Smooth muscle cell (in vitro differentiated cells): ENCODE data around the gene GALNT14. TPM values are rescaled to one million over a fixed set of nuclear protein-coding genes. Genes with fewer than 3 reads are reported as not detected.

Experiments
- DNase-seq: peaks from one replicate; lab custom pipeline; 2025; ENCODE audit not compliant: unreplicated experiment; lab: John Stamatoyannopoulos, UW
- H2AFZ ChIP-seq: fragments of 200-600 bp; sonication (generic); 2 replicates; pipeline ENCODE4 v1.6.0; 2016; ENCODE audit warnings: antibody characterized with exemption, low read depth, mild to moderate bottlenecking
- H3F3A ChIP-seq: fragments of 200-600 bp; sonication (generic); 2 replicates; pipeline ENCODE4 v1.6.0; 2017; ENCODE audit warnings: antibody characterized with exemption, low read depth
- H3K27ac ChIP-seq: fragments of 200-600 bp; sonication (generic); 2 replicates; pipeline ENCODE4 v1.5.1; 2016; ENCODE audit warnings: low read depth, mild to moderate bottlenecking
- H3K27me3 ChIP-seq: fragments of 200-600 bp; sonication (generic); 2 replicates; pipeline ENCODE4 v1.6.1; 2016; ENCODE audit warnings: low read depth, mild to moderate bottlenecking
- H3K36me3 ChIP-seq: fragments of 200-600 bp; sonication (generic); 2 replicates; pipeline ENCODE4 v1.5.1; 2016; ENCODE audit warnings: low read depth
- H3K4me1 ChIP-seq: fragments of 200-600 bp; sonication (generic); 2 replicates; pipeline ENCODE4 v1.5.1; 2016; ENCODE audit warnings: low read depth
- H3K4me2 ChIP-seq: fragments of 200-600 bp; sonication (generic); 2 replicates; pipeline ENCODE4 v1.6.0; 2016; ENCODE audit warnings: mild to moderate bottlenecking
- H3K4me3 ChIP-seq: fragments of 200-600 bp; sonication (generic); 2 replicates; pipeline ENCODE4 v1.5.1; 2016; ENCODE audit warnings: mild to moderate bottlenecking
- H3K79me2 ChIP-seq: fragments of 200-600 bp; sonication (generic); 2 replicates; pipeline ENCODE4 v1.6.0; 2016; ENCODE audit warnings: low read depth, mild to moderate bottlenecking
- H3K9ac ChIP-seq: fragments of 200-600 bp; sonication (generic); 2 replicates; pipeline ENCODE4 v1.6.0; 2016; ENCODE audit warnings: low read depth
- H3K9me3 ChIP-seq: fragments of 200-600 bp; sonication (generic); replicated peaks from 2 replicates; pipeline ENCODE4 v1.5.1; 2016; ENCODE audit warnings: low read depth
- H4K20me1 ChIP-seq: fragments of 200-600 bp; sonication (generic); 2 replicates; pipeline ENCODE4 v1.6.0; 2016; ENCODE audit warnings: low read depth
- WGBS: methylation state at CpG from one replicate; pipeline ENCODE4 v1.1.7; 2016; ENCODE audit warnings: low lambda C conversion rate; 5-methylcytosine and 5-hydroxymethylcytosine counted together
- polyA plus RNA-seq: library from polyadenylated mRNA; unstranded; fragments of >200 nt; fragmentation: Nextera tagmentation; extraction: Ambion mirVana; gene quantifications from 2 replicates; pipeline ENCODE4 v1.2.1, GENCODE V29; 2016
- total RNA-seq: library from RNA; depleted of rRNA; stranded (reverse); fragments of >200 nt; gene quantifications from 2 replicates; pipeline ENCODE4 v1.2.3, GENCODE V29; 2014
- TF ChIP-seq, protein P1 (sequence below): fragments of 200-600 bp; sonication (generic); IDR thresholded peaks from 2 replicates; pipeline ENCODE4 v1.5.1; 2017; ENCODE audit warnings: borderline replicate concordance, mild to moderate bottlenecking, antibody characterized with exemption; ENCODE audit not compliant: insufficient read depth, poor library complexity, severe bottlenecking

The GALNT14 gene
- total and polyA plus RNA-seq, 2 experiments from 2014 or later = 0.63 to 1.0 TPM

DNA sequence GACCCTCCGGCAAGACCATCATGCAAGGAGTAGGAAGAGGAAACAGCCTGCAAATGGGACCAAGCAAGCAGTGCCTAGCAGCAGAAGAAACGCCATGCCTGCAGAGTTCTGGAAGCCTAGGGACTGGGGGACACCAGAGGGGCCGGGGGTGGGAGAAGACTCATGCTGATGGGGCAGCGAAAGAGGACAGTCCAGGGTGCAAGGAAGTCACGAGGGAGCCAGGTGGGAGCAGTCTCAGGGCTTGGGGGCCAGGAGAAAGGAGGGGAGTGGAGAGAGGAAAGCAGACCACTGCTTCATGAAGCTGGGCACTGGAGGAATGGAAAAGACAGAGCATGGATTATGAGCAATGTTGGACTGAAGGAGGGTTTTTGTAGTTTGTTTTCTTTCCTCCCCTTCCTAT, 211.6 kb downstream of the GALNT14 start:
- Histone ChIP-seq H3K27ac (no peak overlapping the region), H3K36me3 (no peaks in the 10 kb centered on the region), H3F3A (no peaks in the 10 kb centered on the region), H2AFZ (no peak overlapping the region), H3K4me2 (no peak overlapping the region), H3K4me3 (no peak overlapping the region), H3K9ac (no peak overlapping the region), H3K4me1 (no peaks in the 10 kb centered on the region), H4K20me1 (no peaks in the 10 kb centered on the region), H3K27me3 (no peaks in the 10 kb centered on the region), H3K9me3 (no peaks in the 10 kb centered on the region), H3K79me2 (no peaks in the 10 kb centered on the region)
- WGBS = 89% methylated on average over 5 of the region's 5 CpGs
- TF ChIP-seq, protein P1, sequence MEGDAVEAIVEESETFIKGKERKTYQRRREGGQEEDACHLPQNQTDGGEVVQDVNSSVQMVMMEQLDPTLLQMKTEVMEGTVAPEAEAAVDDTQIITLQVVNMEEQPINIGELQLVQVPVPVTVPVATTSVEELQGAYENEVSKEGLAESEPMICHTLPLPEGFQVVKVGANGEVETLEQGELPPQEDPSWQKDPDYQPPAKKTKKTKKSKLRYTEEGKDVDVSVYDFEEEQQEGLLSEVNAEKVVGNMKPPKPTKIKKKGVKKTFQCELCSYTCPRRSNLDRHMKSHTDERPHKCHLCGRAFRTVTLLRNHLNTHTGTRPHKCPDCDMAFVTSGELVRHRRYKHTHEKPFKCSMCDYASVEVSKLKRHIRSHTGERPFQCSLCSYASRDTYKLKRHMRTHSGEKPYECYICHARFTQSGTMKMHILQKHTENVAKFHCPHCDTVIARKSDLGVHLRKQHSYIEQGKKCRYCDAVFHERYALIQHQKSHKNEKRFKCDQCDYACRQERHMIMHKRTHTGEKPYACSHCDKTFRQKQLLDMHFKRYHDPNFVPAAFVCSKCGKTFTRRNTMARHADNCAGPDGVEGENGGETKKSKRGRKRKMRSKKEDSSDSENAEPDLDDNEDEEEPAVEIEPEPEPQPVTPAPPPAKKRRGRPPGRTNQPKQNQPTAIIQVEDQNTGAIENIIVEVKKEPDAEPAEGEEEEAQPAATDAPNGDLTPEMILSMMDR = no peak
- no peak for DNase-seq

DNA sequence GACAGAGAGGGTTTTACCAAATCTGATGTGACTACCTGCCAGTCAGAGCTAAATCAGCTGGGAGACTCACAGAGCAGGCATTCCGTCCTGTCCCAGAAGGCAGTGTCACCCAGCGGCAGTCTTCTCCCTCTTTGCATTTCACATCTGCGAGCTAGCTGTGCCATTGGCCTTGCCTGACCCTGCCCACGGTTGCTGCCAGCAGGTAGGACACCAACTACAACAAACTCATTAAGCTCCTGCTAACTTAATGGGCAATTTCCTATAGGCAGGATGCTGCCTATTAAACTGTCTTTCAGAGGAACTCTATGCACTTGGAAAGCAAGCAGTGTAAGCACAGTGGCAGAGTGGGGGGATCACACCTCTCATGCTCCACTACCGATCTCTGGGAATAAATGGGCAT, 214.6 kb downstream of the GALNT14 start:
- Histone ChIP-seq H2AFZ (no peak overlapping the region), H3K79me2 (no peaks in the 10 kb centered on the region), H3F3A (no peaks in the 10 kb centered on the region), H3K36me3 (no peaks in the 10 kb centered on the region), H3K4me1 (no peaks in the 10 kb centered on the region), H3K27ac (no peak overlapping the region), H4K20me1 (no peaks in the 10 kb centered on the region), H3K27me3 (no peaks in the 10 kb centered on the region), H3K4me2 (no peak overlapping the region), H3K9me3 (no peaks in the 10 kb centered on the region), H3K9ac (no peak overlapping the region), H3K4me3 (no peak overlapping the region)
- TF ChIP-seq, protein P1 = no peak
- no peak for DNase-seq
- 95% methylated on average over 5 of the region's 5 CpGs for WGBS

DNA sequence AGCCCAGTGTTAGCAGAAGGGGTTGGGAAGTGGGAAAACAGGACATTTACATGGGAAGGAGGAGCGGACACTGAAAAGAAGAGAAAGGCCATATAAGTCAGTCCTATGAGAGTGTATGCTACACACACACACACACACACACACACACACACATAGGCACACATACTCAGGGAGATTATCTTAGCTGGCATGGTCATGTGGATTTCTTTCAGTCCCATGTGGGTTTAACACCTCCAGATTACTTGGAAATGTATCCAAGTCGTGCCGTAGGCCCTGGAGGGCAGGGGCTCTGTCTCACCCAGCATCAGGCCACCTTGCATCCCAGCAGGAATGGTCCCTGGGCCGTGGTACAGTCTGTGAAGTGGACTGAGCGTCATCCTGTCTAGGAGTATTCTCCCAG, 217.7 kb downstream of the GALNT14 start:
- Histone ChIP-seq H3K9ac (no peak overlapping the region), H3K79me2 (no peaks in the 10 kb centered on the region), H3K27me3 (no peaks in the 10 kb centered on the region), H3K4me2 (no peak overlapping the region), H3K4me3 (no peak overlapping the region), H3K36me3 (no peaks in the 10 kb centered on the region), H3K27ac (no peak overlapping the region), H4K20me1 (no peaks in the 10 kb centered on the region), H3K9me3 (no peaks in the 10 kb centered on the region), H2AFZ (no peak overlapping the region), H3F3A (no peaks in the 10 kb centered on the region), H3K4me1 (no peaks in the 10 kb centered on the region)
- DNase-seq = no peak
- TF ChIP-seq, protein P1 = no peak
- 88% methylated on average over 4 of the region's 5 CpGs for WGBS

DNA sequence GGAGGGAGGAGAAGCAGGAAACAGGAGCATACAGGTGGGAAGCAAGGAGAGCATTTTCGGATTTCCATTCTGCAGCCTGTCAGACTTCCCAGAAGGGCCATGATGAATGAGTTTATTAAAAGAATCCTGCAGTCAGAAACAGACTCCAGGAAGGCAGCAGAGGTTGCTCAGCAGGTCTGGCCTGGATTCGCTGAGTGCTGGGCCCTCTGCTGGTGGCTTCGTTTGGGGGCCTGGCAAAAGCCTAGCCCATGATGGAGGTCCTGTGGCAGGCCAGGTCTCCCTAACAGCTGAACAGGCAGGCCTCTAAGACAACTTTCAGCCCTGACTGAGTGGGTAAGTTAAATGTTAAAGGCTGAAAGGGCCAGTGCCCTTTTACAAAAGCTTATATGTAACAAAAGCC, 222.8 kb downstream of the GALNT14 start:
- Histone ChIP-seq H3K4me1 (no peaks in the 10 kb centered on the region), H3K9ac (no peak overlapping the region), H3K27me3 (no peaks in the 10 kb centered on the region), H3F3A (no peaks in the 10 kb centered on the region), H3K4me2 (no peak overlapping the region), H3K79me2 (no peaks in the 10 kb centered on the region), H3K9me3 (no peaks in the 10 kb centered on the region), H4K20me1 (no peaks in the 10 kb centered on the region), H3K36me3 (no peaks in the 10 kb centered on the region), H2AFZ (no peak overlapping the region), H3K4me3 (no peak overlapping the region), H3K27ac (no peak overlapping the region)
- TF ChIP-seq, protein P1 = peak; percentile 37
- DNase-seq = no peak
- WGBS = 11% methylated on average over 3 of the region's 3 CpGs
